ENCODE measurements around the gene CSNK1G1.

The CSNK1G1 gene

GRCh38 chr15:64213646-64214045 is 142.3 kb downstream of the CSNK1G1 start:
- H4K8ac ChIP-seq (ENCODE audit: low read depth, low read length) = no peak overlapping the region
- H3K4me3 ChIP-seq (ENCODE audit: low read length in 2 of 2) = no peak overlapping the region
- H2BK5ac ChIP-seq (ENCODE audit: low read length) = no peak overlapping the region
- H3K23ac ChIP-seq (ENCODE audit: low read depth, low read length, poor library complexity) = no peak overlapping the region
- H3K9me3 ChIP-seq (replicated peaks in 1 of 2; ENCODE audit: control insufficient read depth in 2 of 2, insufficient read depth in 1 of 2, low read depth in 1 of 2, low read length in 2 of 2) = no peaks in the 10 kb centered on the region
- H3K9ac ChIP-seq (ENCODE audit: low read depth, low read length, poor library complexity) = no peak overlapping the region
- no peak overlapping the region for H3K14ac ChIP-seq (ENCODE audit: low read length)
- no peak overlapping the region for H3K18ac ChIP-seq (ENCODE audit: low read length)
- H2BK120ac ChIP-seq (ENCODE audit: low read depth, low read length) = no peak overlapping the region
- H4K91ac ChIP-seq (ENCODE audit: low read depth, low read length, poor library complexity) = no peak overlapping the region
- H3K36me3 ChIP-seq (replicated peaks in 1 of 2; ENCODE audit: control insufficient read depth in 2 of 2, insufficient read depth in 2 of 2, low read length in 2 of 2) = peaks cover 6 to 45% of the 10 kb centered on the region in 2 donors
- peaks cover 0 to 2% of the 10 kb centered on the region in 2 donors for H3K4me1 ChIP-seq (ENCODE audit: control insufficient read depth in 2 of 2, insufficient read depth in 1 of 2, low read depth in 1 of 2, low read length in 2 of 2)
- H3K4ac ChIP-seq (ENCODE audit: low read length) = no peak overlapping the region
- H2AFZ ChIP-seq (ENCODE audit: low read length) = no peak overlapping the region
- no peak overlapping the region for H3K27ac ChIP-seq (replicated peaks; ENCODE audit: low read length)
- DNase-seq (ENCODE audit: low spot score) = no peak
- no peaks in the 10 kb centered on the region for H3K27me3 ChIP-seq (ENCODE audit: control insufficient read depth in 3 of 3, insufficient read depth in 3 of 3, low read depth in 1 of 3, low read length in 3 of 3)
- no CpG with 5 or more reads among the region's 3 CpGs for WGBS, 2 donors (ENCODE audit: extremely low coverage in 2 of 2, insufficient read length in 2 of 2, insufficient replicate concordance in 1 of 2)
- no peaks in the 10 kb centered on the region for H3K79me1 ChIP-seq (ENCODE audit: low read depth, low read length)
- no peak overlapping the region for H2AK5ac ChIP-seq (ENCODE audit: low read depth, low read length)
- H3K4me2 ChIP-seq (ENCODE audit: insufficient read depth, low read length, poor library complexity, severe bottlenecking) = no peak overlapping the region
- H2BK15ac ChIP-seq (ENCODE audit: low read length) = no peak overlapping the region
- no peak overlapping the region for H2BK12ac ChIP-seq (ENCODE audit: low read length)

DNA sequence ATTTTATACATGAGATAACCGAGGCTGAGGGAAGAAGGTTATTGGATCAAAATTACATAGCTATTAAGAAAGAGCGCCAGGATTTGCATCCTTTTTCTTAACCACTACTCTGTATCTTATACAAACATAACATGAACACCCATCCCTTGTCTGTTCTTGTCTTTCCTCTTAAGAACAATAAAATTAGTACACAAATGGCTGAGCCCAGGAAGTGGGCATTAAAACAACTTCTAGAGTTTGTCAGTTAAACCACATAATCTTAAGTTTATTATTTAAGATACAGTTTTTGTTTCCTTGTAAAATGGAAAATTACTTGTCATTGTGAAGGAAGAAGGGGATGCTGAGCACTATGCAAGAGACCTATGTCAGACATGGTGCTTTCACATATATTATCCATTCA is 144.3 kb downstream of the CSNK1G1 start:
- Histone ChIP-seq H3K23ac (ENCODE audit: low read depth, low read length, poor library complexity) (no peak overlapping the region), H3K27ac (replicated peaks; ENCODE audit: low read length) (no peak overlapping the region), H2BK120ac (ENCODE audit: low read depth, low read length) (no peak overlapping the region), H3K18ac (ENCODE audit: low read length) (no peak overlapping the region), H2BK5ac (ENCODE audit: low read length) (no peak overlapping the region), H3K4me3 (ENCODE audit: low read length in 2 of 2) (no peak overlapping the region), H3K9me3 (replicated peaks in 1 of 2; ENCODE audit: control insufficient read depth in 2 of 2, insufficient read depth in 1 of 2, low read depth in 1 of 2, low read length in 2 of 2) (no peaks in the 10 kb centered on the region), H2AFZ (ENCODE audit: low read length) (no peak overlapping the region), H3K4me1 (ENCODE audit: control insufficient read depth in 2 of 2, insufficient read depth in 1 of 2, low read depth in 1 of 2, low read length in 2 of 2) (peaks cover 0 to 2% of the 10 kb centered on the region in 2 donors), H3K14ac (ENCODE audit: low read length) (no peak overlapping the region), H3K4me2 (ENCODE audit: insufficient read depth, low read length, poor library complexity, severe bottlenecking) (no peak overlapping the region), H2BK15ac (ENCODE audit: low read length) (no peak overlapping the region), H4K91ac (ENCODE audit: low read depth, low read length, poor library complexity) (no peak overlapping the region), H3K79me1 (ENCODE audit: low read depth, low read length) (no peaks in the 10 kb centered on the region), H3K9ac (ENCODE audit: low read depth, low read length, poor library complexity) (no peak overlapping the region), H3K4ac (ENCODE audit: low read length) (no peak overlapping the region), H3K27me3 (ENCODE audit: control insufficient read depth in 3 of 3, insufficient read depth in 3 of 3, low read depth in 1 of 3, low read length in 3 of 3) (no peaks in the 10 kb centered on the region), H2BK12ac (ENCODE audit: low read length) (no peak overlapping the region), H3K36me3 (replicated peaks in 1 of 2; ENCODE audit: control insufficient read depth in 2 of 2, insufficient read depth in 2 of 2, low read length in 2 of 2) (peaks cover 6 to 53% of the 10 kb centered on the region in 2 donors), H2AK5ac (ENCODE audit: low read depth, low read length) (no peak overlapping the region), H4K8ac (ENCODE audit: low read depth, low read length) (no peak overlapping the region)
- DNase-seq (ENCODE audit: low spot score) = no peak
- no CpG with 5 or more reads among the region's 2 CpGs for WGBS, 2 donors (ENCODE audit: extremely low coverage in 2 of 2, insufficient read length in 2 of 2, insufficient replicate concordance in 1 of 2)

DNA sequence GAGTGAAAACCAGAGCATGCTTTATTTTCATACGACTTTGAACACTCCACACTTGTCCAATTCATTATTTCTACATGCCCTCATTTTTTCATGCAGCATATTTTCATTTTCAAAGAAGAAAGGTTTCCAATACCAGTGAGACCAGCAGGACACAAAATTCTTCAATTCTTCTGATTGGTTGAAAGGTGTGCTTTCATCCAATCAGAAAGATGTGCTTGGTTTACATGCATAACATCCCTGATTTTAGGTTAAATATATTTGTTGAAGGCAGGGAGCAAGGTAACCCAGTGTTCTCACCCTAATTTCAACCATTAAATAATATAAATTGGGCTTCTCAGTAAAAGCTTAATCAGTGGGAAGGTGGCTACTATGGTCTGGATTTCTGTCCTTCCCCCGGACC is 145.6 kb downstream of the CSNK1G1 start:
- Histone ChIP-seq H3K36me3 (replicated peaks in 1 of 2; ENCODE audit: control insufficient read depth in 2 of 2, insufficient read depth in 2 of 2, low read length in 2 of 2) (peaks cover 2 to 52% of the 10 kb centered on the region in 2 donors), H3K9ac (ENCODE audit: low read depth, low read length, poor library complexity) (no peak overlapping the region), H3K4me3 (ENCODE audit: low read length in 2 of 2) (no peak overlapping the region), H3K4me2 (ENCODE audit: insufficient read depth, low read length, poor library complexity, severe bottlenecking) (no peak overlapping the region), H3K14ac (ENCODE audit: low read length) (no peak overlapping the region), H3K79me1 (ENCODE audit: low read depth, low read length) (no peaks in the 10 kb centered on the region), H3K4ac (ENCODE audit: low read length) (no peak overlapping the region), H3K4me1 (ENCODE audit: control insufficient read depth in 2 of 2, insufficient read depth in 1 of 2, low read depth in 1 of 2, low read length in 2 of 2) (peaks cover 0 to 2% of the 10 kb centered on the region in 2 donors), H2BK12ac (ENCODE audit: low read length) (no peak overlapping the region), H2BK5ac (ENCODE audit: low read length) (no peak overlapping the region), H2AFZ (ENCODE audit: low read length) (no peak overlapping the region), H3K9me3 (replicated peaks in 1 of 2; ENCODE audit: control insufficient read depth in 2 of 2, insufficient read depth in 1 of 2, low read depth in 1 of 2, low read length in 2 of 2) (no peaks in the 10 kb centered on the region), H2BK15ac (ENCODE audit: low read length) (no peak overlapping the region), H3K27ac (replicated peaks; ENCODE audit: low read length) (no peak overlapping the region), H3K18ac (ENCODE audit: low read length) (no peak overlapping the region), H2BK120ac (ENCODE audit: low read depth, low read length) (no peak overlapping the region), H2AK5ac (ENCODE audit: low read depth, low read length) (no peak overlapping the region), H3K27me3 (ENCODE audit: control insufficient read depth in 3 of 3, insufficient read depth in 3 of 3, low read depth in 1 of 3, low read length in 3 of 3) (no peaks in the 10 kb centered on the region), H4K8ac (ENCODE audit: low read depth, low read length) (no peak overlapping the region), H4K91ac (ENCODE audit: low read depth, low read length, poor library complexity) (no peak overlapping the region), H3K23ac (ENCODE audit: low read depth, low read length, poor library complexity) (no peak overlapping the region)
- WGBS, 2 donors (ENCODE audit: extremely low coverage in 2 of 2, insufficient read length in 2 of 2, insufficient replicate concordance in 1 of 2) = no CpG with 5 or more reads among the region's 2 CpGs
- DNase-seq (ENCODE audit: low spot score) = no peak

- no peaks in the 10 kb centered on the region for H3K27me3 ChIP-seq (ENCODE audit: control insufficient read depth in 3 of 3, insufficient read depth in 3 of 3, low read depth in 1 of 3, low read length in 3 of 3)
Observed at GRCh38 chr15:64209680-64210334, 146.2 kb downstream of the CSNK1G1 start.

More at GRCh38 chr15:64209680-64210334, 146.2 kb downstream of the CSNK1G1 start:
- Histone ChIP-seq H2BK15ac (ENCODE audit: low read length) (no peak overlapping the region), H3K9ac (ENCODE audit: low read depth, low read length, poor library complexity) (no peak overlapping the region), H3K4me1 (ENCODE audit: control insufficient read depth in 2 of 2, insufficient read depth in 1 of 2, low read depth in 1 of 2, low read length in 2 of 2) (peaks cover 0 to 2% of the 10 kb centered on the region in 2 donors), H3K4me3 (ENCODE audit: low read length in 2 of 2) (no peak overlapping the region), H2BK120ac (ENCODE audit: low read depth, low read length) (no peak overlapping the region), H3K36me3 (replicated peaks in 1 of 2; ENCODE audit: control insufficient read depth in 2 of 2, insufficient read depth in 2 of 2, low read length in 2 of 2) (peaks cover 2 to 55% of the 10 kb centered on the region in 2 donors), H3K23ac (ENCODE audit: low read depth, low read length, poor library complexity) (no peak overlapping the region), H4K8ac (ENCODE audit: low read depth, low read length) (no peak overlapping the region), H2AFZ (ENCODE audit: low read length) (no peak overlapping the region), H3K27ac (replicated peaks; ENCODE audit: low read length) (no peak overlapping the region), H3K4ac (ENCODE audit: low read length) (no peak overlapping the region), H4K91ac (ENCODE audit: low read depth, low read length, poor library complexity) (no peak overlapping the region), H3K14ac (ENCODE audit: low read length) (no peak overlapping the region), H3K79me1 (ENCODE audit: low read depth, low read length) (no peaks in the 10 kb centered on the region), H3K18ac (ENCODE audit: low read length) (no peak overlapping the region), H3K9me3 (replicated peaks in 1 of 2; ENCODE audit: control insufficient read depth in 2 of 2, insufficient read depth in 1 of 2, low read depth in 1 of 2, low read length in 2 of 2) (no peaks in the 10 kb centered on the region), H2BK5ac (ENCODE audit: low read length) (no peak overlapping the region), H2BK12ac (ENCODE audit: low read length) (no peak overlapping the region), H3K4me2 (ENCODE audit: insufficient read depth, low read length, poor library complexity, severe bottlenecking) (no peak overlapping the region), H2AK5ac (ENCODE audit: low read depth, low read length) (no peak overlapping the region)
- WGBS, 2 donors (ENCODE audit: extremely low coverage in 2 of 2, insufficient read length in 2 of 2, insufficient replicate concordance in 1 of 2) = no CpG with 5 or more reads among the region's 3 CpGs
- no peak for DNase-seq (ENCODE audit: low spot score)

Data from neuronal stem cell (in vitro differentiated cells).